GM12801 (cell line): Measurements from ENCODE around the gene BBLN.

ENCODE experiments used
- CTCF ChIP-seq: IDR thresholded peaks from one replicate; pipeline ENCODE4 v1.5.1; 2011; ENCODE audit warnings: control low read depth; ENCODE audit not compliant: insufficient read length; ENCODE audit errors: extremely low read depth

BBLN gene

DNA sequence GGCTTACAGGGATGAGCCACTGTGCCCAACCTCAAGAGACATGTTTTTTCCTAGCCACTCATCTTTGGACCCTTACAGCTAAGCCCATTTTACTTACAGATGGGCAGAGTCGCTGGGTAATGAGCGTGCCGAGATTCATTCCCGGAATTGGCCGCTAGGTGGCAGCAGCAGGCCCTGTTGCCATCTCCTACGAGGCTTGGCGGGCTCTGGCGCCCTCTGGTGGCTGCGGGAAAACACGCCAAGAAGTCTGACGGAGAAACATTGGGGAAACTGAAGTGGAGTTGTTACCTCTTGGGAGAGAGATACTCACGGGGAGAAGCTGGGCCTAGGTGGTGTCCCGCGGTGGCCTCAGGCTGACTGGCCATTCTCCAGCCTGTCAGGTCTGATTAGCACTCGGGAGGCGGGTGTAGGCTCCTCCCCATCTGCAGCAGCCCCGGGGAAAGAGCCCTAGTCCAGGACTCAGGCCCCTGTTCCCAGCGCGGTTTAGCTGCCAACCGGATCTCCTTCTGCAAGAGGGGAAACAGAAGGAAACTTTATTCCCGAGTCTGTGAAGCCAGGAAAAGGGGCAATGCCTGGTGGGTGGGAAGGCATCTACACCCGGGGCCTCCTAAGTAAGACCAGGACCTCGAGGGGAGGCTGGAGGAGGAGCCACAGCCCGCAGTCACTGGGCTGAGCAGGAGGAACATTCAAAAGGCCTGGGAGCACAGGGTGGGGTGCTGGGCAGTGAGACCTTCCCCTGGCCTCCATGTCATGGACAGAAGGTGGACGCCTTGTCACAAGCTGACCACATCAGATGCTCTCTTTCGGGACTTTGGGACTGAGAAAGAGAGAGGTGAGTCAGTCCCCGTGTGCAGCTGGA lies 42.2 kb upstream of the BBLN start:
- peak; percentile 99 for TF ChIP-seq CTCF

DNA sequence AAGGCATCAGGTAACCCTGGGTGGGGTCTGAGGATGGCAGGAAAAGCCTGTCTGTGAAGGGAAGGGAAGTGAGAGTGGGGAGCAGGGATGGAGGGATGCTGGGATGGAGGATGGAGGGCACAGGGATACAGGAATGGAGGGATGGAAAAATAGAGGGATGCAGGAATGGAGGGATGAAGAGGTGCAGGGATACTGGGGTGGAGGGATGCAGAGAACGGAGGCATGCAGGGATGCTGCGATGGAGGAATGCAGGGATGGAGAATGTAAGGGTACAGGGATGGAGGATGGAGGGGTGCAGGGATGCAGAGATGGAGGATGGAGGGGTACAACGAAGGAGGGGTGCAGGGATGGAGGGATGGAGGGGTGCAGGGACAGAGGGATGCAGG lies 41.6 kb upstream of the BBLN start:
- no peak for TF ChIP-seq CTCF

DNA sequence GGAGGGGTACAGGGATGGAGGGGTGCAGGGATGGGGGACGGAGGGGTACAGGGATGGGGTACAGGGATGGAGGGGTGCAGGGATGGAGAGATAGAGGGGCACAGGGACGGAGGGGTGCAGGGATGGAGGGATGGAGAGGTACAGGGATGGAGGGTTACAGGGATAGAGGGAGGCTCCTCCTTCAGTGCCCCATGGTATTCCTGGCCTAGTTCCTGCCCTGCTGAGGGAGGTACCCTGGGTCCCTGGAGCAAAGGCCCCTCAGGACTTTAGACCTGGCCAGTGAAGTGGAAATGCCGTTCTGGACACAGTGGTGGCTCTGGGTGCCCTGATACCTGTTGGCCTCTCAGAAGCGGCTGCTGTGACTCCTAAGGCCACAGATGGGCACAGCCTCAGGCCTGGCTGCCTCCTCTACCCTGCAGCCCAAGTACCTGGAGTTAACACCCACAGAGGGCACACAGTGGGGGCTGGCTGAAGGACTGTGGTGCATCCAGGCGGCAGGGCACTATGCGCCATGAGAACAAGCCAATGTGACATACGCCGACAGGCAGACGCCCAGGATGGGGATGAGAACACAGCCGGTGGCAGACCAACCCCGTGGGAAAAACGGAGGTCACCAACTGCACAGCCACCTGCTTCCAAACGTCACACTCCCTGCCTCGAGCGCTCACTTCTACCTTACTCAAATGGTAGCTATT lies 40.9 kb upstream of the BBLN start:
- TF ChIP-seq CTCF: no peak

- TF ChIP-seq CTCF: no peak
Observed at GRCh38 chr9:128120061-128120740, 39.9 kb upstream of the BBLN start.

DNA sequence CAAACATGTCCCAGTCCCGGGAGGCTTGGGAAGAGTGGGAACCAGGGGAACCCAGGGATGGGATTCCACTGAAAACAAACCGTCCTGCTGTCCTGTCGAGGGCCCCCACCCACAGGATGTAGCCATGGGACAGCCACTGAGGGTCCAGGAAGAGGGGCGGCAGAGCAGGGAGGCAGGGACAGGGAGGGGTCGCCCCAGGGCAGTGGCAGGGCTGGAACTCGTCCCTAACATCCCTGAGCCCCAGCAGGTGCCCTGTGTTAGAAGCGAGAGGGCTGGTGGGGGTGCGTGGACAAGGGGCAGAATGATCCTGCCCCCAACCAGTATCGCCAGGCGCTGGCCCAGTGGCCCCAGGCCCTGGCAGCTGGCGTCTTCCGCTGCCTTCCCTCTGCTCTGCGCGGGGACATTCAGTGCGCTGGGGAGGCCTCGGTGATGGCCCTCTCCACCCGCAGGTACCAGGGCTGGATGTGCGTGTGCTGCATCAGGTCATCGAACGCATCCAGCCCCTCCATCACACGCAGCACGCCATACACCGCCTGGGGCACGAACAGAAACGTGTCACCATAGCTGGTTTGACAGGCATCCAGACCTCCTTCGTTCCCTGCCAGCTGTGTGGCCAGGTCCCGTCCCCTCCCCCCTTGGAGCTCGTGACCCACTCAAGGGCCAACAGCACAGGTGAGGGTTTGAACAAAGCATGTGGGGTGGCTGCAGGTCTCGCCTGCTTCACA lies 39.2 kb upstream of the BBLN start:
- no peak for TF ChIP-seq CTCF

DNA sequence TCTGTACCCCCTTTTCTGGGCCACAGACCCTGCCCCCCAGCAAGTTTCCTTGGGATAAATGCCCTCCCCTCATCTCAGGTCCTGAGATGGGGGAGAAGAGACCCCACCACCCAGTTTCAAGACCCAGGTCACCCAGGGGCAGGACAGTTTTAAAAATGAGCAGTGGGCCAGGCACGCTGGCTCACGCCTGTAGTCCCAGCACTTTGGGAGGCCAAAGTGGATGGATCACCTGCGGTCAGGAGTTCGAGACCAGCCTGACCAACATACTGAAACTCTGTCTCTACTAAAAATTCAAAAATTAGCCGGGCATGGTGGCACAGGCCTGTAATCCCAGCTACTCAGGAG lies 38.6 kb upstream of the BBLN start:
- TF ChIP-seq CTCF: no peak
